WTC11 (cell line): ENCODE measurements around the gene NAV2.

Source experiments
- CREB1 ChIP-seq: sonication (generic); formaldehyde crosslinking; IDR thresholded peaks from 2 replicates; pipeline ENCODE4 v1.8.0; 2023; ENCODE audit warnings: mild to moderate bottlenecking, missing genetic modification reagents
- CTCF ChIP-seq: fragments of 200-600 bp; IDR thresholded peaks from 2 replicates; pipeline ENCODE4 v1.8.0; 2022; ENCODE audit warnings: antibody characterized with exemption
- RELA ChIP-seq: sonication (generic); formaldehyde crosslinking; IDR thresholded peaks from 2 replicates; pipeline ENCODE4 v1.8.1; 2022; ENCODE audit warnings: missing genetic modification reagents, mild to moderate bottlenecking, borderline replicate concordance
- TCF7 ChIP-seq: sonication (generic); formaldehyde crosslinking; IDR thresholded peaks from 2 replicates; pipeline ENCODE4 v1.8.0; 2022; ENCODE audit warnings: mild to moderate bottlenecking, low read depth, missing genetic modification reagents, moderate library complexity

GRCh38 chr11:19735157-19735908 is 22.7 kb downstream of the NAV2 start:
- TF ChIP-seq CTCF (no peak), TCF7 (CRISPR knock-in tag) (no peak), RELA (CRISPR knock-in tag) (no peak), CREB1 (CRISPR knock-in tag) (no peak)
